NT2/D1 (cell line): ENCODE data around the gene POLDIP3.
"Not testable (repeated sequence)": the region's sequence is repeated elsewhere in the genome, so short reads cannot be mapped to it uniquely, and the experiment has no call there.

ENCODE experiments used
- DNase-seq: peaks from one replicate; pipeline ENCODE4 v3.0.0-alpha.2; 2011; ENCODE audit warnings: low read depth, low spot score
- H3K27me3 ChIP-seq: 2 replicates; pipeline ENCODE4 v1.6.0; 2011; ENCODE audit warnings: mild to moderate bottlenecking; ENCODE audit not compliant: insufficient read length, insufficient read depth
- H3K36me3 ChIP-seq: 2 replicates; pipeline ENCODE4 v1.6.1; 2011; ENCODE audit warnings: mild to moderate bottlenecking, low read length, mixed read lengths; ENCODE audit not compliant: insufficient read depth, insufficient read length
- H3K4me1 ChIP-seq: 2 replicates; pipeline ENCODE4 v1.5.1; 2011; ENCODE audit not compliant: insufficient read depth, insufficient read length
- H3K4me3 ChIP-seq: 2 replicates; pipeline ENCODE4 v1.5.1; 2011; ENCODE audit warnings: low read depth; ENCODE audit not compliant: insufficient read length
- H3K9ac ChIP-seq: 2 replicates; pipeline ENCODE4 v1.6.0; 2011; ENCODE audit warnings: low read depth; ENCODE audit not compliant: insufficient read length
- H3K9me3 ChIP-seq: 2 replicates; pipeline ENCODE4 v1.5.1; 2011; ENCODE audit warnings: mild to moderate bottlenecking, low read length; ENCODE audit not compliant: insufficient read depth
- SUZ12 ChIP-seq: IDR thresholded peaks from 2 replicates; pipeline ENCODE4 v1.6.1; 2011; ENCODE audit not compliant: insufficient read length, insufficient read depth; ENCODE audit errors: extremely low read depth
- YY1 ChIP-seq: IDR thresholded peaks from 2 replicates; pipeline ENCODE4 v1.6.1; 2011; ENCODE audit not compliant: insufficient read length, insufficient read depth
- ZNF274 ChIP-seq: IDR thresholded peaks from 2 replicates; pipeline ENCODE4 v1.6.1; 2011; ENCODE audit warnings: mild to moderate bottlenecking, low read depth, low read length

The POLDIP3 gene

GRCh38 chr22:42577623-42578240 lies 37.0 kb downstream of the POLDIP3 start:
- H3K27me3 ChIP-seq = no peaks in the 10 kb centered on the region
- H3K9me3 ChIP-seq = no peaks in the 10 kb centered on the region
- H3K9ac ChIP-seq = no peak overlapping the region
- no peak for TF ChIP-seq YY1
- no peak for TF ChIP-seq ZNF274
- TF ChIP-seq SUZ12 = no peak
- H3K4me3 ChIP-seq = no peak overlapping the region
- H3K36me3 ChIP-seq = peaks cover 44% of the 10 kb centered on the region
- peaks cover 5% of the 10 kb centered on the region for H3K4me1 ChIP-seq
- no peak for DNase-seq

DNA sequence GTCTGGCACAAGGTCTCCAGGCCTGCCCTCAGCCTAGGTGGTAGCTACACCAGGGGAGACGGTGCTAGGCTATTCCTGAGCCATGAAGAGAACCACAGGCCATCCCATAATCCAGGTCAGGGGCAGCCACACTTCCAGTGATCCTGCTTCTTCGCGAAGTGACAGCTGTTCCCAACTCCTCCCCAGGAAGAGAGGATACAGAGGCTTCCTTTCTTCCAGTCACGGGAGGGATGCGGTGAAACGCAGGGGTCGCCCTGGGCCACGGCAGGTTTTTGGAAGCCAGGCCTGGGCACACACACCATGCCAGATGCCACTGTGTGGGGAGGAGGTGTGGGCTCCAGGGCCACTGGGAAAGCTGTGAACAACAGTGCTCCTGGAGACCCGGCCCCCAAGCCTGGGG lies 37.5 kb downstream of the POLDIP3 start:
- not testable (repeated sequence) for H3K9ac ChIP-seq, DNase-seq, H3K4me1 ChIP-seq, H3K27me3 ChIP-seq, H3K9me3 ChIP-seq, H3K4me3 ChIP-seq
- H3K36me3 ChIP-seq = peaks cover 43% of the 10 kb centered on the region

DNA sequence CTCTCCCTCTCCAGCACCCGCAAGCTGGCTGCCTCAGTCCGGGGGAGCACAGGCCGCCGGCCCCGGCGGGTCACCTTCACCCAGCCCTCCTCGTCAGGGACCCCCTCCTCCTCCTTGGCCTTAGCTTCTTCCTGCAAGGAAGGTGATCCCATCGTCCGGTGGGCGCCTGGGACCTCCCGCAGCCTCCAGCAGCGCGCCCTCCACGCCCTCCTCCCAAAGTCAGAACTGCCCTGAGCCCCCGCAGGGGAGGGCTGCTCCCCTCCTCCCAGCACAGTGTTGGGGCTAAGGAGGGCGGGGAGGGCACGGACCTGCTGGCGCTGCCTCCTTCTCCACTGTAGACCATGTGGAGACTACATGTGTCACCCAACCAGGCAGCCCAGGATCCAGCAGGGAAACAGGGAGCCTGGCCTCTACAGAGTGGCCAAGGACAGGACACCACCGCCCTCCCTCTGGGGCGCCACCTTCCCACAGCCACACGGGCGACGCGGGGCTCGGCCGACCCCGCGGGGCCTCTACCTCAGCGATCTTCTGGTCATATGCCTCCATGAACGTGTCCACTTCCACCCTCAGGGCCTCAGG lies 38.6 kb downstream of the POLDIP3 start:
- not testable (repeated sequence) for H3K9ac ChIP-seq, DNase-seq, H3K4me3 ChIP-seq, H3K27me3 ChIP-seq, H3K9me3 ChIP-seq, H3K4me1 ChIP-seq
- H3K36me3 ChIP-seq = peaks cover 45% of the 10 kb centered on the region

DNA sequence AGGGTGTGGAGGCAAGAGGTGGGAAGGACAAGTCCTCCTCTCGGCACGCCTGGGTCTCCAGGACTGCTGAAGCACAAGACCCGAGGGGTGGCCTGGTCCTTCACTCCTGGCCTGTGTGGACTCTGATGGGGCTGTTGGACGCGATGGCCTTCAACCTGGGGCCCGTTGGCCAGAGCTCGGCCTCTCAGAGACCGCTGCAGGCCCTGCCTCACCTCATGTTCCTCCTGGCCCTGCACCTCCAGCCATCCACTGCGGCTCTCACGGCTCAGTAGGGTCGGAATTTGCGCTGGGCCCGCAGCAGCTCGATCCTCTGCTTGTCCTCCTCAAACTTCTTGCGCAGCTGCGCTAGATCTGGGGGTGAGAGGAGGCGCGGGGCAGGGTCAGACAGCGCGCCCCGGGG lies 40.2 kb downstream of the POLDIP3 start:
- H3K27me3 ChIP-seq, H3K9me3 ChIP-seq, H3K4me1 ChIP-seq, H3K4me3 ChIP-seq, H3K9ac ChIP-seq, DNase-seq: not testable (repeated sequence)
- peaks cover 41% of the 10 kb centered on the region for H3K36me3 ChIP-seq

DNA sequence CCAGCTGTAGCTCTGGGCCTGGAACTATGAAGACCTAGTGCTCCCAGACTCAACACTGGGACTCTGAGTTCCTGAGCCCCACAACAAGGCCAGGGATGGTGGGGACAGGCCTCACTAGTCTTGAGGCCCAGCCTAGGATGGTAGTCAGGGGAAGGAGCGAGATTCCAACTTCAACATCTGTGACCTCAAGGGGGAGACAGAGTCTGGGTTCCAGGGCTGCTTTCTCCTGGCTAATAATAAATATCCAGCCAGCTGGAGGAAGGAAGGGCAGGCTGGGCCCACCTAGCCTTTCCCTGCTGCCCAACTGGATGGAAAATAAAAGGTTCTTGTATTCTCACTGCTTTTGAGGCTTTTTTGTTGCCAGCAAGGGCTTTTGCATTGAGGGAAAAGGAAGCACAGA lies 40.6 kb downstream of the POLDIP3 start:
- H3K9me3 ChIP-seq, DNase-seq, H3K9ac ChIP-seq, H3K4me3 ChIP-seq, H3K27me3 ChIP-seq, H3K4me1 ChIP-seq: not testable (repeated sequence)
- peaks cover 42% of the 10 kb centered on the region for H3K36me3 ChIP-seq

- peaks cover 23% of the 10 kb centered on the region for H3K36me3 ChIP-seq
- H3K4me3 ChIP-seq = not testable (repeated sequence)
Measured at GRCh38 chr22:42571068-42571467, 43.6 kb downstream of the POLDIP3 start.

DNA sequence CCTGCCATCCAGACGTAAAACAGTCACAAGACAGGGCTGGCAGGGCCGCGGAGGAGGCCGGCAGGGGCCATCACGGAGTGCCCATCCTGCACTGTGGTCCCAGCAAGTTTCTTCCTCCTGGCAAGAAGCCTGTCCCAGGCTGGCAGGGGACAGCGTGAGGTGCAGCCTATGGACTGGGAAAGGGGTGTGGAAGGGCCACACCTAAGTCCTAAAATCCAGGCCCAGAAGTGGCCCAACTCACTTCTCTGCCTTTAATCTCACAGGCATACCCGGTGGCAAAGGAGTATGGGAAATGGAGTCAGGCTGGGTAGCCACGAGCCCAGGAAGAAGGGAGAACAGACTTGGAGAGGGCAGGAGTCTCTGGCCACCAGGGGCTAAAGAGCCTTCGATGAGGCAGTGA lies 44.1 kb downstream of the POLDIP3 start:
- H3K4me1 ChIP-seq, H3K9me3 ChIP-seq, H3K4me3 ChIP-seq, DNase-seq, H3K27me3 ChIP-seq, H3K9ac ChIP-seq: not testable (repeated sequence)
- peaks cover 25% of the 10 kb centered on the region for H3K36me3 ChIP-seq

More at GRCh38 chr22:42571068-42571467, 43.6 kb downstream of the POLDIP3 start:
- DNase-seq, H3K27me3 ChIP-seq, H3K9me3 ChIP-seq, H3K9ac ChIP-seq, H3K4me1 ChIP-seq: not testable (repeated sequence)

DNA sequence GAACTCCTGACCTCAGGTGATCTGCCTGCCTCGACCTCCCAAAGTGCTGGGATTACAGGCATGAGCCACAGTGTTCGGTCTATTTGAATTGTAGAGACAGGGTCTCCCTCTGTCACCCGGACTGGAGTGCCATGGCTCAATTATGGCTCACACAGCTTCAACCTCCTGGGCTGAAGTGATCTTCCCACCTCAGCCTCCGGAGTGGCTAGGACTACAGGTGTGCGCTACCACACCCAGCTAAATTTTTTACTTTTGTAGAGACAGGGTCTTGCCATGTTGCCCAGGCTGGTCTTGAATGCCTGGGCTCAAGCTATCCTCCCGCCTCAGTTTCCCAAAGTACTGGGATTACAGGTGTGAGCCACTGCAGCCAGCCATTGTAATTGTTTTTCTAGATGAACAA lies 46.7 kb downstream of the POLDIP3 start:
- H3K4me3 ChIP-seq, H3K4me1 ChIP-seq, DNase-seq, H3K9ac ChIP-seq, H3K27me3 ChIP-seq, H3K9me3 ChIP-seq: not testable (repeated sequence)
- peaks cover 14% of the 10 kb centered on the region for H3K36me3 ChIP-seq
